ENCODE results near the gene PHF3. TPM values are rescaled to one million over a fixed set of nuclear protein-coding genes. Genes with fewer than 3 reads are reported as not detected.

The PHF3 gene
- total and polyA plus RNA-seq, 4 donors: 6.9 to 69.2 (median 32.5) TPM

- 97 to 98% methylated on average over 5 of the region's 5 CpGs for WGBS, 2 donors
- peak in 1 of 2 donors; percentile 30 for DNase-seq
- H3K36me3 ChIP-seq (ENCODE audit: control insufficient read depth in 1 of 2, insufficient read depth in 2 of 2, low read length in 1 of 2): no peaks in the 10 kb centered on the region
- peaks cover 0 to 2% of the 10 kb centered on the region in 2 donors for H3K4me1 ChIP-seq (ENCODE audit: control insufficient read depth in 1 of 2, insufficient read depth in 2 of 2, low read length in 2 of 2)
- intact Hi-C loops (cut with DNase I): no loop called here
- no peak for ATAC-seq (ENCODE audit: low FRiP score)
- H3K27me3 ChIP-seq (ENCODE audit: control insufficient read depth in 1 of 2, insufficient read depth in 2 of 2, low read length in 1 of 2): no peaks in the 10 kb centered on the region
- H3K27ac ChIP-seq (ENCODE audit: low read depth in 1 of 2, low read length in 2 of 2): no peak overlapping the region
- H3K4me3 ChIP-seq (ENCODE audit: low read length in 2 of 2): no peak overlapping the region
- H3K9me3 ChIP-seq (ENCODE audit: control insufficient read depth, low read length): no peaks in the 10 kb centered on the region
Measured at GRCh38 chr6:63661769-63662168, 26.2 kb downstream of the PHF3 start.

- 85% methylated on average over 5 of the region's 5 CpGs for WGBS, 2 donors
- H3K36me3 ChIP-seq (ENCODE audit: control insufficient read depth in 1 of 2, insufficient read depth in 2 of 2, low read length in 1 of 2): no peaks in the 10 kb centered on the region
- ATAC-seq (ENCODE audit: low FRiP score): peak; percentile 66
- intact Hi-C loops (cut with DNase I): no loop called here
- no peak for DNase-seq
- no peaks in the 10 kb centered on the region for H3K9me3 ChIP-seq (ENCODE audit: control insufficient read depth, low read length)
- H3K27ac ChIP-seq (ENCODE audit: low read depth in 1 of 2, low read length in 2 of 2): no peak overlapping the region
- H3K4me3 ChIP-seq (ENCODE audit: low read length in 2 of 2): no peak overlapping the region
- H3K4me1 ChIP-seq (ENCODE audit: control insufficient read depth in 1 of 2, insufficient read depth in 2 of 2, low read length in 2 of 2): peaks cover 0 to 2% of the 10 kb centered on the region in 2 donors
- H3K27me3 ChIP-seq (ENCODE audit: control insufficient read depth in 1 of 2, insufficient read depth in 2 of 2, low read length in 1 of 2): no peaks in the 10 kb centered on the region
Measured at GRCh38 chr6:63663147-63663955, 27.7 kb downstream of the PHF3 start.

DNA sequence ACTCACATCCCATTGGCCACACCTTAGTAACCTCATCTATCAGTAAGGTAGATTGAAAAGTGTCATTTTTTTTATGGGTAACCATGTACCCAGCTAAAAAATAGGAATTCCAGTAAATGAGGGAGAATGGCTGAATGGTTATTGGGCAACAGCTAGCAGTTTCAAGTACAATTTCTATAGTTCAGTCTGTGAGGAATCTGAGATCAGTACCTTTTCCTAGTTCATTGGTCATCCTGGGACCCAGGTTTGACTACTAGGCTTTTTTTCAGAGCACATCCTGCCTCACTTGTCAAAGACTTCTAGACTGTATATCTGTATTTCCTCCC, 28.3 kb downstream of the PHF3 start:
- Histone ChIP-seq H3K27me3 (ENCODE audit: control insufficient read depth in 1 of 2, insufficient read depth in 2 of 2, low read length in 1 of 2) (no peaks in the 10 kb centered on the region), H3K4me3 (ENCODE audit: low read length in 2 of 2) (no peak overlapping the region), H3K36me3 (ENCODE audit: control insufficient read depth in 1 of 2, insufficient read depth in 2 of 2, low read length in 1 of 2) (no peaks in the 10 kb centered on the region), H3K4me1 (ENCODE audit: control insufficient read depth in 1 of 2, insufficient read depth in 2 of 2, low read length in 2 of 2) (peaks cover 0 to 2% of the 10 kb centered on the region in 2 donors), H3K27ac (ENCODE audit: low read depth in 1 of 2, low read length in 2 of 2) (no peak overlapping the region), H3K9me3 (ENCODE audit: control insufficient read depth, low read length) (no peaks in the 10 kb centered on the region)
- no peak for ATAC-seq (ENCODE audit: low FRiP score)
- no peak for DNase-seq
- intact Hi-C loops (cut with DNase I): no loop called here

GRCh38 chr6:63671098-63671754, 35.6 kb downstream of the PHF3 start:
- ATAC-seq (ENCODE audit: low FRiP score) (no peak), DNase-seq (no peak)
- Histone ChIP-seq H3K9me3 (ENCODE audit: control insufficient read depth, low read length) (no peaks in the 10 kb centered on the region), H3K36me3 (ENCODE audit: control insufficient read depth in 1 of 2, insufficient read depth in 2 of 2, low read length in 1 of 2) (no peaks in the 10 kb centered on the region), H3K4me3 (ENCODE audit: low read length in 2 of 2) (no peak overlapping the region), H3K4me1 (ENCODE audit: control insufficient read depth in 1 of 2, insufficient read depth in 2 of 2, low read length in 2 of 2) (peaks cover 0 to 7% of the 10 kb centered on the region in 2 donors), H3K27ac (ENCODE audit: low read depth in 1 of 2, low read length in 2 of 2) (no peak overlapping the region), H3K27me3 (ENCODE audit: control insufficient read depth in 1 of 2, insufficient read depth in 2 of 2, low read length in 1 of 2) (no peaks in the 10 kb centered on the region)
- intact Hi-C loops (cut with DNase I): no loop called here
- WGBS, 2 donors: 66 to 86% methylated on average over 6 of the region's 6 CpGs

- no peak for DNase-seq
- Histone ChIP-seq H3K27ac (ENCODE audit: low read depth in 1 of 2, low read length in 2 of 2) (no peak overlapping the region), H3K9me3 (ENCODE audit: control insufficient read depth, low read length) (no peaks in the 10 kb centered on the region), H3K27me3 (ENCODE audit: control insufficient read depth in 1 of 2, insufficient read depth in 2 of 2, low read length in 1 of 2) (no peaks in the 10 kb centered on the region), H3K4me1 (ENCODE audit: control insufficient read depth in 1 of 2, insufficient read depth in 2 of 2, low read length in 2 of 2) (peaks cover 2 to 7% of the 10 kb centered on the region in 2 donors), H3K4me3 (ENCODE audit: low read length in 2 of 2) (no peak overlapping the region), H3K36me3 (ENCODE audit: control insufficient read depth in 1 of 2, insufficient read depth in 2 of 2, low read length in 1 of 2) (no peaks in the 10 kb centered on the region)
- intact Hi-C loops (cut with DNase I): no loop called here
- no peak for ATAC-seq (ENCODE audit: low FRiP score)
- 93% methylated on average over 3 of the region's 3 CpGs for WGBS, 2 donors
Measured at GRCh38 chr6:63672582-63673129, 37.1 kb downstream of the PHF3 start.

DNA sequence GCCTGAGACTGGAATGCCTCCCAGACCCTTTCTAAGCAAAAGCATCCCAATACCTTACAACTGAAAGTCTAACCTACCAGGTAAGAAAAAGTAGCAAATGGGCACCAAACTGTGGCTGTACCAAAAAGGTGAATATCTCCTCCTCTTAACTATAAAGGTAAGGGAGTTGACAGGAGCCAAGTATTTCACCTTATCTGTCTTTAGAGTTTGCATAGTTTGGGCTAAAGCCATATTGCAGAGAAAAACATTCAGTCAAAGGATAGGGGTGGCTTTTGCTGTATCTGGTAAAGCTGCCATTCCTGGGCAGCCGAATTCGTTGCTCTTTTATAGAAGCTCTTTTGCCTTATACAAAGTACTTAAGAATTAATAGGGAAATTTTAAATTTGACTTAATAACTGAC, 38.1 kb downstream of the PHF3 start:
- ATAC-seq (ENCODE audit: low FRiP score): no peak
- DNase-seq: no peak
- H3K9me3 ChIP-seq (ENCODE audit: control insufficient read depth, low read length): no peaks in the 10 kb centered on the region
- H3K36me3 ChIP-seq (ENCODE audit: control insufficient read depth in 1 of 2, insufficient read depth in 2 of 2, low read length in 1 of 2): no peaks in the 10 kb centered on the region
- H3K27me3 ChIP-seq (ENCODE audit: control insufficient read depth in 1 of 2, insufficient read depth in 2 of 2, low read length in 1 of 2): no peaks in the 10 kb centered on the region
- no peak overlapping the region for H3K4me3 ChIP-seq (ENCODE audit: low read length in 2 of 2)
- intact Hi-C loops (cut with DNase I): no loop called here
- 65 to 77% methylated on average over 2 of the region's 2 CpGs for WGBS, 2 donors
- peaks cover 2 to 7% of the 10 kb centered on the region in 2 donors for H3K4me1 ChIP-seq (ENCODE audit: control insufficient read depth in 1 of 2, insufficient read depth in 2 of 2, low read length in 2 of 2)
- no peak overlapping the region for H3K27ac ChIP-seq (ENCODE audit: low read depth in 1 of 2, low read length in 2 of 2)

DNA sequence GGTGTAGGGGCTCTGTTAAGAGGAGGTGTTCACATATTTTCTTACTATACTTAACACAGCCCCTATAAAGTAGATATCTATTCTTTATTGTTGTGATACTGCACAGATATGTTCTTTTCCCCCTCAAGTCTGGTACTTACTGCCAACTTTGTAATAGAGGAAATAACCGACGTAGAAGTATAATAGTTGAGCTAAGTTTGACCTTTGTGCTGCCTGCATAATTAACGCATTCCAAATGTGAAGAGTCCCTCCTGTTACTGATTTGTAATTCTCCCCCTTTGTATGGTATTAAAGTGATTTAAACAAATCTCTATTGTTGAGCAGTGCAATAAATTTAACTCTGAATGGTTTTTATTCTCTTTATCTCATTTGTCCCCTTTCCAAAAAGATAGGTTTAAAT, 39.0 kb downstream of the PHF3 start:
- Histone ChIP-seq H3K4me1 (ENCODE audit: control insufficient read depth in 1 of 2, insufficient read depth in 2 of 2, low read length in 2 of 2) (peaks cover 2 to 7% of the 10 kb centered on the region in 2 donors), H3K36me3 (ENCODE audit: control insufficient read depth in 1 of 2, insufficient read depth in 2 of 2, low read length in 1 of 2) (no peaks in the 10 kb centered on the region), H3K9me3 (ENCODE audit: control insufficient read depth, low read length) (no peaks in the 10 kb centered on the region), H3K27ac (ENCODE audit: low read depth in 1 of 2, low read length in 2 of 2) (no peak overlapping the region), H3K4me3 (ENCODE audit: low read length in 2 of 2) (no peak overlapping the region), H3K27me3 (ENCODE audit: control insufficient read depth in 1 of 2, insufficient read depth in 2 of 2, low read length in 1 of 2) (no peaks in the 10 kb centered on the region)
- DNase-seq: no peak
- 73 to 77% methylated on average over 3 of the region's 3 CpGs for WGBS, 2 donors
- ATAC-seq (ENCODE audit: low FRiP score): no peak
- intact Hi-C loops (cut with DNase I): no loop called here

DNA sequence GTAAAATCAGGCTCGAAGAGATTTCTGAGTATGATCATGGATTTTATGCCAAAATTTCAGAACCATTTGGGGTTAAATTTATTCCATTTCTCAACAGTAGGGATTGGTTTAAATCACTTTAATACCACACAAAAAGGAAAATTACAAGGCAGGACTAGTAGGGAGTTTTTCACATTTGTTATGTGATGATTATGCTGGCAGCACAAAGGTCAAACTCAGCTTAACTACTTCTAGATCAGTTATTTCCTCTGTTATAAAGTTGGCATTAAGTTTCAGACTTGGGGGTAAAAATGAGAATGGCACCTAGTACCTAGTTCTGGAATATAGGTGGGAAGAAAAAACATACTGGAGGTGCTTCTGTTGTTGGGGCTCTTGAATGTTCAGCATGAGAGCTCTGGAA, 39.5 kb downstream of the PHF3 start:
- ATAC-seq (ENCODE audit: low FRiP score): no peak
- Histone ChIP-seq H3K4me1 (ENCODE audit: control insufficient read depth in 1 of 2, insufficient read depth in 2 of 2, low read length in 2 of 2) (peaks cover 2 to 7% of the 10 kb centered on the region in 2 donors), H3K27me3 (ENCODE audit: control insufficient read depth in 1 of 2, insufficient read depth in 2 of 2, low read length in 1 of 2) (no peaks in the 10 kb centered on the region), H3K4me3 (ENCODE audit: low read length in 2 of 2) (no peak overlapping the region), H3K36me3 (ENCODE audit: control insufficient read depth in 1 of 2, insufficient read depth in 2 of 2, low read length in 1 of 2) (no peaks in the 10 kb centered on the region), H3K9me3 (ENCODE audit: control insufficient read depth, low read length) (no peaks in the 10 kb centered on the region), H3K27ac (ENCODE audit: low read depth in 1 of 2, low read length in 2 of 2) (no peak overlapping the region)
- no peak for DNase-seq
- intact Hi-C loops (cut with DNase I): no loop called here
- 96% methylated on average over 1 of the region's 1 CpG for WGBS, 2 donors

Measured in aorta (tissue), 5 donors.